ENCODE measurements around the gene WNT9A.

- TF ChIP-seq CTCF (IDR thresholded peaks at IDR 0.05; ENCODE audit: low read depth, low read length, poor library complexity, severe bottlenecking) = no peak
- no peak for TF ChIP-seq EZH2phosphoT487 (IDR thresholded peaks at IDR 0.05; ENCODE audit: borderline replicate concordance, low read length)
Measured at GRCh38 chr1:227913396-227913763, 34.4 kb downstream of the WNT9A start.
